NCI-H2196 treated with DMSO at 0.1 percent for 48 hours (cell line): ENCODE data around the gene RIPPLY2.
"Not testable (repeated sequence)": the region's sequence is repeated elsewhere in the genome, so short reads cannot be mapped to it uniquely, and the experiment has no call there.

Experiments
- DNase-seq: peaks from one replicate; lab custom pipeline; 2025; ENCODE audit not compliant: unreplicated experiment; lab: John Stamatoyannopoulos, UW

The RIPPLY2 gene

GRCh38 chr6:83897094-83897493 lies 43.9 kb downstream of the RIPPLY2 start:
- not testable (repeated sequence) for DNase-seq

- no peak for DNase-seq
Measured at GRCh38 chr6:83901624-83902023, 48.5 kb downstream of the RIPPLY2 start.

GRCh38 chr6:83904395-83904794 lies 51.2 kb downstream of the RIPPLY2 start:
- no peak for DNase-seq

- no peak for DNase-seq
Measured at GRCh38 chr6:83905648-83906047, 52.5 kb downstream of the RIPPLY2 start.
